Measurements from ENCODE around the gene CATSPER4. TPM values are rescaled to one million over a fixed set of nuclear protein-coding genes. Genes with fewer than 3 reads are reported as not detected.

Gene CATSPER4
- total and polyA plus RNA-seq, 2 of the 13 experiments (the other 11 are each of a cell fraction or from before 2014, with no cell fraction given), result not detected

DNA sequence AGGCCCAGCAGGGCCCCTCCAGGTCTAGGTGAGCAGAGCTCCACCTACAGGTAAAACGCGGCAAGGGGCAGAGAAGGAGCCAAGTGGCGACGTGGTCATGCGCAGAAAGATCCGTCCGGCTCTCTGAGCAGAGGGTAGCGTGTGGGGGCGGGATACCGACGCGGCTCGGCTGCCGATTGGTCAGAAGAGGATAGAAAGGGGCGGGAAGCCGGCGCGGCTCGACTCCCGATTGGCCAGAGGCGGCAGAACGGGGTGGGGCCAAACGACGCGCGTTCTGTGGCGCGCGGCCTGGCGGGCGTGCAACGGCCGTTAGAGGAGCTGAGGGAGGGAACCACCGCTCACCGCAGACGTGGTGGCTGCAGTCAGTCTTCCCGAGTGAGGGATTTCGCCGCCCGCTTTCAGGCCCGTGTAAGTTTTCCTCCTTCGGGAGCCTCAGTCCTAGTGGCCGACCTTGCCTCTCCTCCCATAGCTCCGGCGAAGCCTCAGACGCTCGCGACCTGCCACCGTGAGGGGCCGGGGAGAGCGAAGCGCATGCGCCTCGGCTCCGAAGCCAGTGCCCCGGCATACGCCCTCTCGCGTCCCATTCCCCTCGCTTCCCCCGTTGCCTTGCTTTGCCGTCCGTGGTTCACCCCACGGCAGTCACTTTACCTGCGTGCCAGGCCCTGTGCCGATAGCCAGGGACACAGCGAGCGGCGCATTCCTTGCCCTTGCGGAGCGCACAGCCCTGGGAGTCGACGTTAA, 43.7 kb downstream of the CATSPER4 start, which contains the start of gene CEP85 (continued):
- TF ChIP-seq ZNF142 (CRISPR knock-in tag; IDR thresholded peaks at IDR 0.05), result 0 out of 2 replicates have a peak, but pooled peaks have one; percentile 48
- peak; percentile 60; the same call in 1 of the 2 replicates for TF ChIP-seq NRL (CRISPR knock-in tag; IDR thresholded peaks at IDR 0.05; ENCODE audit: borderline replicate concordance)
- TF ChIP-seq ZNF337 (CRISPR knock-in tag; IDR thresholded peaks at IDR 0.05; ENCODE audit: borderline replicate concordance, low read depth), result peak; percentile 55; the same call in 1 of the 2 replicates
- TF ChIP-seq, protein P1, sequence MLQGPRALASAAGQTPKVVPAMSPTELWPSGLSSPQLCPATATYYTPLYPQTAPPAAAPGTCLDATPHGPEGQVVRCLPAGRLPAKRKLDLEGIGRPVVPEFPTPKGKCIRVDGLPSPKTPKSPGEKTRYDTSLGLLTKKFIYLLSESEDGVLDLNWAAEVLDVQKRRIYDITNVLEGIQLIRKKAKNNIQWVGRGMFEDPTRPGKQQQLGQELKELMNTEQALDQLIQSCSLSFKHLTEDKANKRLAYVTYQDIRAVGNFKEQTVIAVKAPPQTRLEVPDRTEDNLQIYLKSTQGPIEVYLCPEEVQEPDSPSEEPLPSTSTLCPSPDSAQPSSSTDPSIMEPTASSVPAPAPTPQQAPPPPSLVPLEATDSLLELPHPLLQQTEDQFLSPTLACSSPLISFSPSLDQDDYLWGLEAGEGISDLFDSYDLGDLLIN (CRISPR knock-in tag; IDR thresholded peaks at IDR 0.05; ENCODE audit: borderline replicate concordance), result no peak
- TF ChIP-seq USF2 (IDR thresholded peaks at IDR 0.05; ENCODE audit: low read depth, low read length), result no peak
- peak; percentile 36; the same call in 1 of the 2 replicates for TF ChIP-seq USF2 (CRISPR knock-in tag; IDR thresholded peaks at IDR 0.05; ENCODE audit: borderline replicate concordance)
- TF ChIP-seq RXRA (CRISPR knock-in tag; IDR thresholded peaks at IDR 0.05), result peak; percentile 56; the same call in 1 of the 2 replicates
- no peak for TF ChIP-seq FOXA3 (CRISPR knock-in tag; IDR thresholded peaks at IDR 0.05)
- TF ChIP-seq, protein P2, sequence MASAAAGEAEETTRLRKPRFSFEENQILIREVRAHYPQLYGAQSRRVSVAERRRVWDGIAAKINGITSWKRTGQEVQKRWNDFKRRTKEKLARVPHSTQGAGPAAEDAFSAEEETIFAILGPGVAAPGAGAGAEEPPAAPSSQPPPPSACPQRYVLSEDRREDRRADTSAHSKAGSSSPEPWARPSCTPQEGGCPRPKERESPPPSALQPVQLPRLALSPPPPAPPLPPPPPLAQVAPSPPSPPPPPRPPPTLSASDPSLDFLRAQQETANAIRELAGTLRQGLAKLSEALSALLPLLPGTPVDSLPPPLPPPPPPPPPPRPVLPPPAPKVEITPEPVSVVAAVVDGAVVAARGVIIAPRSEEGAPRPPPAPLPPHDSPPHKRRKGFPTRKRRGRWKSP (CRISPR knock-in tag; IDR thresholded peaks at IDR 0.05), result peak; percentile 92
- TF ChIP-seq RERE (CRISPR knock-in tag; IDR thresholded peaks at IDR 0.05; ENCODE audit: low read depth), result no peak
- peak; percentile 65; the same call in 1 of the 2 replicates for TF ChIP-seq MTA1 (CRISPR knock-in tag; IDR thresholded peaks at IDR 0.05; ENCODE audit: borderline replicate concordance)
